Stimulated activated naive CD8-positive, alpha-beta T cell treated with anti-CD3 and anti-CD28 coated beads, Interleukin-15, amount 100 ng/mL, for 72 hours (primary cell): ENCODE results near the gene TEKT3.

Experiments
- ATAC-seq: fragments of 150-1000 bp; cut with Tn5 transposase; 2 replicates; pipeline ENCODE4 v1.10.0; 2021; ENCODE audit warnings: mild to moderate bottlenecking, moderate library complexity
- DNase-seq, 2 donors: peaks; one replicate each; pipeline ENCODE4 v3.0.0; 2021 to 2022
- H3K27ac Mint-ChIP-seq, 2 donors: one replicate each; pipeline ENCODE4 v1.8.0; 2022; ENCODE audit warnings: mild to moderate bottlenecking in 2 of 2, mixed read lengths in 2 of 2, moderate library complexity in 2 of 2
- H3K27me3 Mint-ChIP-seq: one replicate; pipeline ENCODE4 v1.8.0; 2022; ENCODE audit warnings: mixed read lengths
- H3K4me1 Mint-ChIP-seq: one replicate; pipeline ENCODE4 v1.8.0; 2022; ENCODE audit warnings: mild to moderate bottlenecking, mixed read lengths
- H3K4me3 Mint-ChIP-seq, 2 donors: one replicate each; pipeline ENCODE4 v1.8.0; 2022; ENCODE audit warnings: mild to moderate bottlenecking in 2 of 2, mixed read lengths in 2 of 2, moderate library complexity in 1 of 2
- H3K9me3 Mint-ChIP-seq, 2 donors: one replicate each; pipeline ENCODE4 v1.8.0; 2022; ENCODE audit warnings: mixed read lengths in 2 of 2

Gene TEKT3

DNA sequence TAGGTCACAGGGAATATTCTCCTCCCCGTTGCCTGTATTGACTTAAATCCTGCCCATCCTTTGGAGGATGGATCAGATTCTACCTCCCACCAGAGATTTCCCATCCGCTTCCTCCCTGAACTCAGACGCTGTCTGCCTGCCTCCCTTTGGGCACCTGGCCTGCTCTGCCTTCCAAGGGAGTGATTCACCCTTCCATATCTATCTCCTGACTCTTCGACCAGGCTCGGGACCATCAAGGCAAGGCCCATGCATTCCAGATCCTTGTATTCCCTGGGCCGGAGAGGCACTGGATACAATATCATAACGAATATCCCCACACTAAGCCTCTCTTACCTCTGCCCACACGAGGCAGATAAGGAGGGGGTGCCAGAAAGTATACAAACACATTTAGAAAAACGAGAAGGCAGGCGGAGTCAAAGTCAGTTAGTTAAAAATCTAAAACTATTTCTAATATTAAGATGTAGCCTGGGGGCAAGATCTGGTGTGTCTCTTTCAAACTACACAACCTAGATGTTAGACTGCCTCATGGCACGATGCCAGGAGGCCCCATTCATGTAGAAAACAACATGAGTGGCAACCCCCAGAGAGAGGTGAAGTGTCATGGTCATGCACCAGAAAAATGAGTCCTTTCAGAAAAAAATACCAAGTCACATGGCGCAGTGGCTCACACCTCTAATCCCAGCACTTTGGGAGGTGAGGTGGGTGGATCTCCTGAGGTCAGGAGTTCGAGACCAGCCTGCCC, 85.5 kb downstream of the TEKT3 start:
- H3K27ac Mint-ChIP-seq = no peak overlapping the region
- H3K4me3 Mint-ChIP-seq = no peak overlapping the region
- H3K27me3 Mint-ChIP-seq = peaks cover 62% of the 10 kb centered on the region
- peaks cover 22% of the 10 kb centered on the region for H3K4me1 Mint-ChIP-seq
- no peaks in the 10 kb centered on the region for H3K9me3 Mint-ChIP-seq
- ATAC-seq (no peak), DNase-seq (no peak)
